Non-pigmented ciliary epithelial cell (primary cell): ENCODE measurements around the gene SLX4IP.
A peak's percentile ranks its signal among the peaks of the same experiment; 100 is the strongest.

ENCODE experiments used
- DNase-seq: peaks from one replicate; pipeline ENCODE4 v3.0.0-alpha.2; 2010; ENCODE audit warnings: low read depth

Gene SLX4IP

GRCh38 chr20:10649797-10650160 lies 214.7 kb downstream of the SLX4IP start:
- no peak for DNase-seq

GRCh38 chr20:10651227-10651990 lies 216.3 kb downstream of the SLX4IP start:
- no peak for DNase-seq

GRCh38 chr20:10652185-10652584 lies 217.1 kb downstream of the SLX4IP start:
- DNase-seq = no peak

- DNase-seq = no peak
These were observed 217.7 kb downstream of the SLX4IP start for GRCh38 chr20:10652660-10653261.

- peak; percentile 91 for DNase-seq
These were observed 218.6 kb downstream of the SLX4IP start for GRCh38 chr20:10653599-10654249.

GRCh38 chr20:10654250-10654610 lies 219.1 kb downstream of the SLX4IP start:
- DNase-seq = no peak

GRCh38 chr20:10654630-10655029 lies 219.5 kb downstream of the SLX4IP start:
- no peak for DNase-seq

GRCh38 chr20:10655720-10656669 lies 220.9 kb downstream of the SLX4IP start:
- no peak for DNase-seq

- DNase-seq = no peak
These were observed 222.3 kb downstream of the SLX4IP start for GRCh38 chr20:10657453-10657852.

- DNase-seq = no peak
These were observed 223.1 kb downstream of the SLX4IP start for GRCh38 chr20:10658051-10658823.

GRCh38 chr20:10658876-10659632 lies 223.9 kb downstream of the SLX4IP start:
- DNase-seq = no peak

- no peak for DNase-seq
These were observed 224.8 kb downstream of the SLX4IP start for GRCh38 chr20:10659651-10660601.

GRCh38 chr20:10660661-10661060 lies 225.6 kb downstream of the SLX4IP start:
- no peak for DNase-seq

- DNase-seq = no peak
These were observed 226.2 kb downstream of the SLX4IP start for GRCh38 chr20:10661261-10661660.

GRCh38 chr20:10662151-10662550 lies 227.0 kb downstream of the SLX4IP start:
- DNase-seq = no peak

- no peak for DNase-seq
These were observed 227.8 kb downstream of the SLX4IP start for GRCh38 chr20:10662661-10663458.

GRCh38 chr20:10663756-10664155 lies 228.7 kb downstream of the SLX4IP start:
- no peak for DNase-seq

- no peak for DNase-seq
These were observed 230.0 kb downstream of the SLX4IP start for GRCh38 chr20:10665027-10665561.
